Measurements from ENCODE around the gene TRPV2.

GRCh38 chr17:16462070-16462864 lies 46.9 kb downstream of the TRPV2 start:
- TF ChIP-seq POLR2A (IDR thresholded peaks at IDR 0.05) (no peak), CTCF (IDR thresholded peaks at IDR 0.05) (no peak)
